HCT116 (cell line): ENCODE results near the gene TRAF3IP1. TPM values are rescaled to one million over a fixed set of nuclear protein-coding genes. Genes with fewer than 3 reads are reported as not detected.

Experiments
- ATAC-seq: fragments of 200-7000 bp; cut with Tn5 transposase; 2 replicates; pipeline ENCODE4 v1.9.1; 2020; ENCODE audit warnings: mild to moderate bottlenecking, moderate library complexity
- BruUV-seq: library from RNA; stranded (reverse); fragments of 400-500 nt; replicated peaks from 2 replicates; lab custom pipeline; 2021; lab: Mats Ljungman, UMichigan
- CTCF ChIA-PET: fragments of 300-600 bp; sonication (Branson Sonifier 250); formaldehyde crosslinking; loops from one replicate; lab custom pipeline; 2021; ENCODE audit warnings: antibody characterized with exemption; lab: Charles Lee
- POLR2A ChIA-PET: fragments of 300-600, 350-600 bp; sonication (Branson Sonifier 250); formaldehyde crosslinking; loops from one replicate; lab custom pipeline; 2021; ENCODE audit warnings: antibody characterized with exemption; lab: Charles Lee
- RAD21 ChIA-PET, 2 experiments: fragments of 300-600 bp; sonication (Branson Sonifier 250); formaldehyde crosslinking; loops; one replicate each; lab custom pipeline; 2023; ENCODE audit warnings: low total read pairs in 2 of 2; ENCODE audit not compliant: uncharacterized antibody in 2 of 2, unreplicated experiment in 2 of 2, low non-redundant PET in 1 of 2; lab: Charles Lee
- DNase-seq: peaks from one replicate; pipeline ENCODE4 v3.0.0-alpha.2; 2010; ENCODE audit warnings: low read depth, low spot score
- H2AFZ ChIP-seq: fragments of 200-600 bp; shearing (Covaris generic), sonication (generic); 2 replicates; pipeline ENCODE4 v1.6.1; 2017; ENCODE audit warnings: low read depth, mixed run types, mixed read lengths, antibody characterized with exemption, low read length; ENCODE audit not compliant: poor library complexity, severe bottlenecking
- H3K27ac ChIP-seq: 2 replicates; pipeline ENCODE4 v1.5.1; 2012; ENCODE audit warnings: low read depth, low read length
- H3K27me3 ChIP-seq: fragments of 200-600 bp; sonication (generic); 2 replicates; pipeline ENCODE4 v1.6.1; 2016; ENCODE audit warnings: mixed run types, low read length, mixed read lengths; ENCODE audit not compliant: insufficient read depth
- H3K36me3 ChIP-seq, 2 experiments: fragments of 200-500 bp in 1 of 2; fragments of 200-600 bp in 1 of 2; sonication (Bioruptor generic) in 1 of 2; sonication (generic) in 1 of 2; 2 replicates each; pipeline versions ENCODE4 v1.5.1 to v1.6.1; 2014 to 2016; ENCODE audit warnings: low read length in 2 of 2, inconsistent platforms in 1 of 2, mixed read lengths in 1 of 2, mixed run types in 1 of 2; ENCODE audit not compliant: insufficient read depth in 2 of 2, control insufficient read depth in 1 of 2
- H3K4me1 ChIP-seq, 2 experiments: fragments of 200-600 bp in 1 of 2; sonication (generic) in 1 of 2; 2 replicates each; pipeline versions ENCODE4 v1.5.1 to v1.6.1; 2012 to 2017; ENCODE audit warnings: low read length in 2 of 2, inconsistent platforms in 1 of 2, mild to moderate bottlenecking in 1 of 2, mixed read lengths in 1 of 2, mixed run types in 1 of 2, moderate library complexity in 1 of 2; ENCODE audit not compliant: insufficient read depth in 2 of 2, control insufficient read depth in 1 of 2
- H3K4me2 ChIP-seq: fragments of 200-600 bp; sonication (generic); 2 replicates; pipeline ENCODE4 v1.6.1; 2017; ENCODE audit warnings: mixed run types, low read length, mixed read lengths
- H3K4me3 ChIP-seq, 2 experiments: fragments of 200-600 bp in 1 of 2; sonication (generic) in 1 of 2; replicated peaks in 1 of 2; 2 replicates each; pipeline ENCODE4 v1.5.1; 2011 to 2016; ENCODE audit warnings: low read length in 2 of 2, control low read depth in 1 of 2, low read depth in 1 of 2, mild to moderate bottlenecking in 1 of 2, mixed read lengths in 1 of 2, mixed run types in 1 of 2
- H3K79me2 ChIP-seq: fragments of 200-600 bp; sonication (generic); 2 replicates; pipeline ENCODE4 v1.6.1; 2017; ENCODE audit warnings: mild to moderate bottlenecking, mixed run types, low read length, moderate library complexity, mixed read lengths; ENCODE audit not compliant: insufficient read depth
- H3K9ac ChIP-seq: fragments of 200-600 bp; sonication (generic); 2 replicates; pipeline ENCODE4 v1.6.1; 2016; ENCODE audit warnings: low read length, mixed read lengths
- H3K9me2 ChIP-seq: fragments of 200-600 bp; sonication (generic), shearing (Covaris generic); 2 replicates; pipeline ENCODE4 v1.6.1; 2017; ENCODE audit warnings: mixed run types, mild to moderate bottlenecking, moderate library complexity; ENCODE audit not compliant: insufficient read depth
- H3K9me3 ChIP-seq, 2 experiments: fragments of 200-500 bp in 1 of 2; fragments of 200-600 bp in 1 of 2; sonication (Bioruptor generic) in 1 of 2; sonication (generic) in 1 of 2; 2 replicates each; pipeline ENCODE4 v1.6.1; 2014 to 2017; ENCODE audit warnings: low read length in 2 of 2, mixed read lengths in 2 of 2, inconsistent platforms in 1 of 2, low read depth in 1 of 2, mild to moderate bottlenecking in 1 of 2, mixed run types in 1 of 2, moderate library complexity in 1 of 2; ENCODE audit not compliant: control insufficient read depth in 1 of 2, insufficient read depth in 1 of 2
- H4K20me1 ChIP-seq: fragments of 200-600 bp; sonication (generic), shearing (Covaris generic); 2 replicates; pipeline ENCODE4 v1.6.1; 2017; ENCODE audit warnings: mixed run types, mild to moderate bottlenecking, moderate library complexity; ENCODE audit not compliant: insufficient read depth
- ATF3 ChIP-seq: IDR thresholded peaks from 2 replicates; pipeline ENCODE4 v1.6.1; 2012
- CEBPB ChIP-seq: IDR thresholded peaks from 2 replicates; pipeline ENCODE4 v1.6.1; 2012; ENCODE audit warnings: low read depth
- CTCF ChIP-seq, 3 experiments: fragments of 200-600 bp in 1 of 3; sonication (generic) in 1 of 3; IDR thresholded peaks in 2 of 3; conservative IDR thresholded peaks in 1 of 3; 2 replicates each; pipeline ENCODE4 v1.5.1; 2012 to 2017; ENCODE audit warnings: low read depth in 2 of 3, low read length in 2 of 3, antibody characterized with exemption in 1 of 3, borderline replicate concordance in 1 of 3, control low read depth in 1 of 3, mild to moderate bottlenecking in 1 of 3, mixed read lengths in 1 of 3, mixed run types in 1 of 3, moderate library complexity in 1 of 3; ENCODE audit not compliant: insufficient read depth in 1 of 3
- FOSL1 ChIP-seq: IDR thresholded peaks from 2 replicates; pipeline ENCODE4 v1.6.1; 2012; ENCODE audit warnings: low read depth
- POLR2AphosphoS5 ChIP-seq: IDR thresholded peaks from 2 replicates; pipeline ENCODE4 v1.6.1; 2011; ENCODE audit warnings: mild to moderate bottlenecking, low read depth, low read length, moderate library complexity
- SRF ChIP-seq: IDR thresholded peaks from 2 replicates; pipeline ENCODE4 v1.6.1; 2012; ENCODE audit warnings: low read depth
- YY1 ChIP-seq: IDR thresholded peaks from 2 replicates; pipeline ENCODE4 v1.6.1; 2011; ENCODE audit warnings: low read length, low read depth, moderate library complexity, mild to moderate bottlenecking; ENCODE audit not compliant: insufficient replicate concordance; ENCODE audit errors: extremely low read depth
- ZNF274 ChIP-seq: fragments of 200-500 bp; sonication (Bioruptor generic); IDR thresholded peaks from 2 replicates; pipeline ENCODE4 v1.6.1; 2014; ENCODE audit warnings: mild to moderate bottlenecking, low read depth, low read length, inconsistent platforms
- intact Hi-C: fragments of 100-400 bp; cut with micrococcal nuclease; formaldehyde crosslinking; loops from 2 replicates; pipeline ENCODE4 v1.10.0; 2022
- total RNA-seq: library from RNA; stranded (reverse); gene quantifications from one replicate; pipeline ENCODE4 v1.2.1, GENCODE V29; 2021; ENCODE audit not compliant: unreplicated experiment

The TRAF3IP1 gene
- total RNA-seq, 1 experiment from 2014 or later = 19.4 TPM

GRCh38 chr2:238302751-238303150 lies 17.6 kb upstream of the TRAF3IP1 start:
- TF ChIP-seq CTCF (IDR thresholded peaks at IDR 0.05 in 2 of 3, conservative IDR thresholded peaks at IDR 0.05 in 1 of 3; ENCODE audit: borderline replicate concordance in 1 of 3, insufficient read depth in 1 of 3, low read depth in 2 of 3, low read length in 2 of 3) = 0 out of 6 replicates have a peak, but pooled peaks of 1 of the 3 experiments have one; percentile 11
- no peak for TF ChIP-seq CEBPB
- no peak for TF ChIP-seq SRF
- TF ChIP-seq, all 23 proteins: peak for 1
- ATAC-seq = no peak
- DNase-seq = no peak
- intact Hi-C loops = no loop called here
- Histone ChIP-seq H3K27ac (no peak overlapping the region), H3K9me3 (no peaks in the 10 kb centered on the region), H3K79me2 (no peaks in the 10 kb centered on the region), H3K4me2 (no peak overlapping the region), H3K9me2 (no peaks in the 10 kb centered on the region), H3K4me1 (no peaks in the 10 kb centered on the region), H3K4me3 (no peak overlapping the region), H4K20me1 (no peaks in the 10 kb centered on the region), H2AFZ (no peak overlapping the region), H3K27me3 (no peaks in the 10 kb centered on the region), H3K36me3 (no peaks in the 10 kb centered on the region), H3K9ac (no peak overlapping the region)
- ChIA-PET CTCF (no interaction called here), RAD21 (no interaction called here), POLR2A (no interaction called here)
- BruUV-seq = no TSS peak

- no peak overlapping the region for H3K4me3 ChIP-seq
- TF ChIP-seq FOSL1 (no peak), YY1 (no peak), POLR2AphosphoS5 (no peak), ATF3 (no peak), ZNF274 (no peak)
- no peaks in the 10 kb centered on the region for H3K79me2 ChIP-seq
- RAD21 ChIA-PET = no interaction called here
- H3K9me3 ChIP-seq = no peaks in the 10 kb centered on the region
- no peaks in the 10 kb centered on the region for H3K9me2 ChIP-seq
- no peaks in the 10 kb centered on the region for H3K27me3 ChIP-seq
- no peaks in the 10 kb centered on the region for H4K20me1 ChIP-seq
- CTCF ChIA-PET = no interaction called here
- intact Hi-C loops = no loop called here
- DNase-seq = no peak
- H3K4me2 ChIP-seq = no peak overlapping the region
- no peak overlapping the region for H3K9ac ChIP-seq
- H3K4me1 ChIP-seq = no peaks in the 10 kb centered on the region
- no TSS peak for BruUV-seq
- ATAC-seq = no peak
- no peaks in the 10 kb centered on the region for H3K36me3 ChIP-seq
- POLR2A ChIA-PET = no interaction called here
- H3K27ac ChIP-seq = no peak overlapping the region
- no peak overlapping the region for H2AFZ ChIP-seq
Observed at GRCh38 chr2:238304116-238304515, 16.2 kb upstream of the TRAF3IP1 start.
